B cell (primary cell): ENCODE data around the gene PPP1R2C. TPM values are rescaled to one million over a fixed set of nuclear protein-coding genes. Genes with fewer than 3 reads are reported as not detected.

Experiments used
- ATAC-seq: fragments of 200-7000 bp; cut with Tn5 transposase; one replicate; pipeline ENCODE4 v1.10.0; 2021; ENCODE audit warnings: low read depth, mild to moderate bottlenecking, moderate number of reproducible peaks, moderate library complexity
- CTCF ChIA-PET: fragments of 350-600 bp; sonication (Branson Sonifier 250); formaldehyde crosslinking; loops from one replicate; lab custom pipeline; 2021; ENCODE audit warnings: antibody characterized with exemption, inconsistent platforms; lab: Charles Lee
- POLR2A ChIA-PET: fragments of 350-600 bp; sonication (Branson Sonifier 250); formaldehyde crosslinking; loops from one replicate; lab custom pipeline; 2021; ENCODE audit warnings: antibody characterized with exemption; lab: Charles Lee
- DNase-seq: peaks from one replicate; pipeline ENCODE4 v3.0.0; 2013
- H2AFZ ChIP-seq: 2 replicates; pipeline ENCODE4 v1.6.1; 2012; ENCODE audit warnings: mild to moderate bottlenecking, low read depth, low read length; ENCODE audit not compliant: insufficient read depth, poor library complexity, severe bottlenecking
- H3K27ac ChIP-seq, 2 donors: 1 replicate in 1 of 2; 2 replicates in 1 of 2; pipeline ENCODE4 v1.5.1; 2012 to 2013; ENCODE audit warnings: low read length in 2 of 2, mild to moderate bottlenecking in 2 of 2, moderate library complexity in 1 of 2
- H3K27me3 ChIP-seq, 4 experiments: fragments of 200-600 bp in 1 of 4; sonication (generic) in 1 of 4; replicated peaks in 1 of 4; 1 replicate in 2 of 4; 2 replicates in 2 of 4; pipeline versions ENCODE4 v1.6.1 to v1.7.0; 2013 to 2016; ENCODE audit warnings: low read length in 3 of 4, mild to moderate bottlenecking in 2 of 4, mixed read lengths in 1 of 4, moderate library complexity in 1 of 4; ENCODE audit not compliant: insufficient read depth in 4 of 4, control insufficient read depth in 3 of 4; ENCODE audit errors: control extremely low read depth in 1 of 4
- H3K36me3 ChIP-seq, 2 experiments: replicated peaks in 1 of 2; 1 replicate in 1 of 2; 2 replicates in 1 of 2; pipeline versions ENCODE4 v1.6.1 to v1.7.1; 2013; ENCODE audit warnings: low read length in 1 of 2; ENCODE audit not compliant: insufficient read depth in 2 of 2, control insufficient read depth in 1 of 2; ENCODE audit errors: control extremely low read depth in 1 of 2, extremely low read depth in 1 of 2
- H3K4me1 ChIP-seq, 2 donors: fragments of 200-600 bp in 1 of 2; sonication (generic) in 1 of 2; 1 replicate in 1 of 2; 2 replicates in 1 of 2; pipeline versions ENCODE4 v1.5.1 to v1.6.1; 2013 to 2017; ENCODE audit warnings: low read length in 2 of 2; ENCODE audit not compliant: control insufficient read depth in 2 of 2, insufficient read depth in 2 of 2
- H3K4me2 ChIP-seq: replicated peaks from 2 replicates; pipeline ENCODE3; 2012; ENCODE audit warnings: mild to moderate bottlenecking, low read depth, low read length; ENCODE audit not compliant: poor library complexity, severe bottlenecking
- H3K4me3 ChIP-seq, 5 experiments: fragments of 200-600 bp in 1 of 5; sonication (generic) in 1 of 5; 1 replicate in 3 of 5; 2 replicates in 2 of 5; pipeline versions ENCODE4 v1.5.1 to v1.7.0; 2011 to 2016; ENCODE audit warnings: low read length in 4 of 5, mild to moderate bottlenecking in 4 of 5, low read depth in 2 of 5, control low read depth in 1 of 5, moderate library complexity in 1 of 5; ENCODE audit not compliant: insufficient read depth in 1 of 5; ENCODE audit errors: control extremely low read depth in 1 of 5, extremely low read depth in 1 of 5
- H3K79me2 ChIP-seq: fragments of 200-600 bp; sonication (generic); one replicate; pipeline ENCODE4 v1.6.0; 2016; ENCODE audit warnings: low read length; ENCODE audit not compliant: control insufficient read depth, insufficient read depth
- H3K9ac ChIP-seq: fragments of 200-600 bp; sonication (generic); 2 replicates; pipeline ENCODE4 v1.6.1; 2017; ENCODE audit warnings: mild to moderate bottlenecking, low read length, moderate library complexity
- H3K9me3 ChIP-seq, 3 donors: one replicate each; pipeline versions ENCODE4 v1.6.1 to v1.7.1; 2013; ENCODE audit warnings: low read length in 2 of 3; ENCODE audit not compliant: control insufficient read depth in 2 of 3, insufficient read depth in 1 of 3; ENCODE audit errors: control extremely low read depth in 1 of 3
- H4K20me1 ChIP-seq: 2 replicates; pipeline ENCODE4 v1.6.0; 2012; ENCODE audit warnings: mild to moderate bottlenecking, low read length; ENCODE audit not compliant: insufficient read depth, control insufficient read depth, poor library complexity, severe bottlenecking
- H3K27ac Mint-ChIP-seq: one replicate; pipeline ENCODE4 v1.8.0; 2021; ENCODE audit warnings: mixed read lengths
- H3K27me3 Mint-ChIP-seq: one replicate; pipeline ENCODE4 v1.8.0; 2021; ENCODE audit warnings: mixed read lengths
- H3K4me1 Mint-ChIP-seq: one replicate; pipeline ENCODE4 v1.8.0; 2021; ENCODE audit warnings: mixed read lengths
- H3K4me3 Mint-ChIP-seq: one replicate; pipeline ENCODE4 v1.8.0; 2021; ENCODE audit warnings: mixed read lengths
- H3K9me3 Mint-ChIP-seq: one replicate; pipeline ENCODE4 v1.8.0; 2022; ENCODE audit warnings: mixed read lengths; ENCODE audit not compliant: insufficient read depth
- CTCF ChIP-seq: fragments of 200-600 bp; IDR thresholded peaks from one replicate; pipeline ENCODE4 v1.8.0; 2022; ENCODE audit warnings: antibody characterized with exemption, mild to moderate bottlenecking
- EZH2 ChIP-seq: IDR thresholded peaks from 2 replicates; pipeline ENCODE4 v1.6.1; 2012; ENCODE audit warnings: borderline replicate concordance, low read depth, mild to moderate bottlenecking, moderate library complexity, low read length; ENCODE audit not compliant: insufficient read depth, poor library complexity, severe bottlenecking
- WGBS: methylation state at CpG from one replicate; pipeline ENCODE4 v1.1.5; 2013; ENCODE audit warnings: missing lambda C conversion rate; ENCODE audit not compliant: insufficient coverage; 5-methylcytosine and 5-hydroxymethylcytosine counted together
- intact Hi-C: fragments of 100-400 bp; cut with micrococcal nuclease; formaldehyde crosslinking; loops from one replicate; pipeline ENCODE4 v1.10.0; 2022
- polyA plus RNA-seq: library from polyadenylated mRNA; depleted of rRNA; stranded (reverse); fragments of >200 nt; gene quantifications from 2 replicates; pipeline ENCODE4 v1.2.3, GENCODE V29; 2012
- total RNA-seq, 2 donors: library from RNA; stranded (reverse); fragments of 120-200 nt in 1 of 2; gene quantifications; 1 replicate in 1 of 2; 2 replicates in 1 of 2; pipeline versions ENCODE4 v1.2.3 to v1.2.4, GENCODE V29; 2013 to 2022

Gene PPP1R2C
- total and polyA plus RNA-seq, 2 donors (not counting 1 experiment from before 2014, with no cell fraction given) = 10.6 TPM; not detected in 1

GRCh38 chrX:42797651-42798269 lies 19.8 kb upstream of the PPP1R2C start:
- Mint-ChIP-seq H3K9me3 (no peaks in the 10 kb centered on the region), H3K4me3 (no peak overlapping the region), H3K4me1 (peaks cover 9% of the 10 kb centered on the region), H3K27me3 (no peaks in the 10 kb centered on the region), H3K27ac (no peak overlapping the region)
- Histone ChIP-seq H3K27ac (no peak overlapping the region), H3K4me1 (no peaks in the 10 kb centered on the region), H2AFZ (no peak overlapping the region), H3K36me3 (no peaks in the 10 kb centered on the region), H3K4me3 (no peak overlapping the region), H3K9me3 (peaks cover 0 to 14% (median 2%) of the 10 kb centered on the region in 3 donors), H4K20me1 (no peaks in the 10 kb centered on the region), H3K27me3 (no peaks in the 10 kb centered on the region), H3K9ac (no peak overlapping the region), H3K79me2 (no peaks in the 10 kb centered on the region), H3K4me2 (no peak overlapping the region)
- ChIA-PET CTCF (no interaction called here), POLR2A (no interaction called here)
- no peak for TF ChIP-seq EZH2
- no peak for TF ChIP-seq CTCF
- ATAC-seq (no peak), DNase-seq (no peak)
- WGBS = 100% methylated on average over 1 of the region's 9 CpGs
- intact Hi-C loops = no loop called here

- intact Hi-C loops = no loop called here
- no peak for TF ChIP-seq CTCF
- TF ChIP-seq EZH2 = no peak
- Histone ChIP-seq H3K36me3 (no peaks in the 10 kb centered on the region), H3K4me2 (no peak overlapping the region), H3K27ac (no peak overlapping the region), H4K20me1 (no peaks in the 10 kb centered on the region), H3K79me2 (no peaks in the 10 kb centered on the region), H3K27me3 (no peaks in the 10 kb centered on the region), H3K9ac (no peak overlapping the region), H3K4me3 (no peak overlapping the region), H3K9me3 (no peaks in the 10 kb centered on the region), H2AFZ (no peak overlapping the region), H3K4me1 (no peaks in the 10 kb centered on the region)
- ChIA-PET CTCF (no interaction called here), POLR2A (no interaction called here)
- no peaks in the 10 kb centered on the region for H3K27me3 Mint-ChIP-seq
- no peak overlapping the region for H3K27ac Mint-ChIP-seq
- H3K4me3 Mint-ChIP-seq = no peak overlapping the region
- H3K4me1 Mint-ChIP-seq = no peaks in the 10 kb centered on the region
- DNase-seq (no peak), ATAC-seq (no peak)
- H3K9me3 Mint-ChIP-seq = peaks cover 7% of the 10 kb centered on the region
Measured at GRCh38 chrX:42783451-42783850, 5.5 kb upstream of the PPP1R2C start.
